SU-DHL-6 (cell line): ENCODE measurements around the gene EMC9.

Experiments used
- H2AFZ ChIP-seq: fragments of 200-600 bp; sonication (generic); 2 replicates; pipeline ENCODE4 v1.6.1; 2014; ENCODE audit warnings: low read depth, mild to moderate bottlenecking, moderate library complexity, mixed read lengths, antibody characterized with exemption, low read length; ENCODE audit not compliant: severe bottlenecking
- H3F3A ChIP-seq: fragments of 200-600 bp; shearing (Covaris generic); 2 replicates; pipeline ENCODE4 v1.6.0; 2016; ENCODE audit warnings: antibody characterized with exemption, mild to moderate bottlenecking; ENCODE audit not compliant: insufficient read depth
- H3K27ac ChIP-seq: fragments of 200-600 bp; sonication (generic); 2 replicates; pipeline ENCODE4 v1.5.1; 2016; ENCODE audit warnings: low read depth, mild to moderate bottlenecking, low read length, moderate library complexity, mixed read lengths
- H3K27me3 ChIP-seq: fragments of 200-600 bp; sonication (generic), shearing (Covaris generic); 2 replicates; pipeline ENCODE4 v1.6.0; 2014; ENCODE audit warnings: mild to moderate bottlenecking, low read length
- H3K36me3 ChIP-seq: fragments of 200-600 bp; sonication (generic); 2 replicates; pipeline ENCODE4 v1.6.1; 2014; ENCODE audit warnings: mild to moderate bottlenecking, low read length, mixed read lengths
- H3K4me2 ChIP-seq: fragments of 300-600, 200-600 bp; shearing (Covaris generic), sonication (generic); 2 replicates; pipeline ENCODE4 v1.6.0; 2014; ENCODE audit warnings: low read length, low read depth, mild to moderate bottlenecking; ENCODE audit not compliant: poor library complexity, severe bottlenecking
- H3K4me3 ChIP-seq: fragments of 200-600 bp; sonication (generic); 2 replicates; pipeline ENCODE4 v1.5.1; 2014; ENCODE audit warnings: antibody characterized with exemption, low read length, mild to moderate bottlenecking, mixed read lengths; ENCODE audit not compliant: insufficient read depth, poor library complexity, severe bottlenecking
- H3K79me2 ChIP-seq: fragments of 200-600 bp; sonication (generic); 2 replicates; pipeline ENCODE4 v1.6.1; 2014; ENCODE audit warnings: mild to moderate bottlenecking, low read length, moderate library complexity; ENCODE audit not compliant: insufficient read depth
- H3K9ac ChIP-seq: fragments of 200-600 bp; sonication (generic); 2 replicates; pipeline ENCODE4 v1.7.0; 2014; ENCODE audit warnings: mild to moderate bottlenecking, low read length
- H3K9me2 ChIP-seq: fragments of 200-600 bp; sonication (generic); replicated peaks from 2 replicates; pipeline ENCODE4 v1.6.1; 2014; ENCODE audit warnings: low read length; ENCODE audit not compliant: insufficient read depth
- H3K9me3 ChIP-seq: fragments of 200-600 bp; sonication (generic); 2 replicates; pipeline ENCODE4 v1.6.1; 2014; ENCODE audit warnings: low read length, mixed read lengths; ENCODE audit not compliant: insufficient read depth
- H4K20me1 ChIP-seq: fragments of 200-600 bp; sonication (generic); 2 replicates; pipeline ENCODE4 v1.6.1; 2014; ENCODE audit warnings: low read depth, mild to moderate bottlenecking, antibody characterized with exemption, low read length, moderate library complexity, mixed read lengths
- EZH2phosphoT487 ChIP-seq: fragments of 200-600 bp; sonication (generic), shearing (Covaris generic); conservative IDR thresholded peaks from 2 replicates; pipeline ENCODE4 v1.6.1; 2018; ENCODE audit warnings: mild to moderate bottlenecking, antibody characterized with exemption, low read length, moderate library complexity, mixed read lengths
- TF ChIP-seq, protein P1 (sequence below): fragments of 200-600 bp; sonication (generic); IDR thresholded peaks from one replicate; pipeline ENCODE4 v1.5.1; 2017; ENCODE audit warnings: antibody characterized with exemption, mild to moderate bottlenecking, low read length, moderate library complexity; ENCODE audit not compliant: insufficient read depth, poor library complexity, severe bottlenecking

The EMC9 gene

GRCh38 chr14:24162093-24162492 is 20.7 kb upstream of the EMC9 start:
- H3F3A ChIP-seq = 0 out of 2 replicates have a peak, but pooled peaks cover 3% of the 10 kb centered on the region
- H3K9me3 ChIP-seq = no peaks in the 10 kb centered on the region
- H3K27ac ChIP-seq = peak overlapping the region; percentile 80
- H3K27me3 ChIP-seq = no peaks in the 10 kb centered on the region
- no peak for TF ChIP-seq EZH2phosphoT487
- TF ChIP-seq, protein P1, sequence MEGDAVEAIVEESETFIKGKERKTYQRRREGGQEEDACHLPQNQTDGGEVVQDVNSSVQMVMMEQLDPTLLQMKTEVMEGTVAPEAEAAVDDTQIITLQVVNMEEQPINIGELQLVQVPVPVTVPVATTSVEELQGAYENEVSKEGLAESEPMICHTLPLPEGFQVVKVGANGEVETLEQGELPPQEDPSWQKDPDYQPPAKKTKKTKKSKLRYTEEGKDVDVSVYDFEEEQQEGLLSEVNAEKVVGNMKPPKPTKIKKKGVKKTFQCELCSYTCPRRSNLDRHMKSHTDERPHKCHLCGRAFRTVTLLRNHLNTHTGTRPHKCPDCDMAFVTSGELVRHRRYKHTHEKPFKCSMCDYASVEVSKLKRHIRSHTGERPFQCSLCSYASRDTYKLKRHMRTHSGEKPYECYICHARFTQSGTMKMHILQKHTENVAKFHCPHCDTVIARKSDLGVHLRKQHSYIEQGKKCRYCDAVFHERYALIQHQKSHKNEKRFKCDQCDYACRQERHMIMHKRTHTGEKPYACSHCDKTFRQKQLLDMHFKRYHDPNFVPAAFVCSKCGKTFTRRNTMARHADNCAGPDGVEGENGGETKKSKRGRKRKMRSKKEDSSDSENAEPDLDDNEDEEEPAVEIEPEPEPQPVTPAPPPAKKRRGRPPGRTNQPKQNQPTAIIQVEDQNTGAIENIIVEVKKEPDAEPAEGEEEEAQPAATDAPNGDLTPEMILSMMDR = no peak
- no peaks in the 10 kb centered on the region for H3K36me3 ChIP-seq
- H3K9me2 ChIP-seq = no peaks in the 10 kb centered on the region
- H3K4me3 ChIP-seq = peak overlapping the region; percentile 58
- no peak overlapping the region for H2AFZ ChIP-seq
- H3K4me2 ChIP-seq = peak overlapping the region; percentile 97
- no peaks in the 10 kb centered on the region for H4K20me1 ChIP-seq
- H3K9ac ChIP-seq = peak overlapping the region; percentile 74
- peaks cover 10% of the 10 kb centered on the region; the same call in 1 of the 2 replicates for H3K79me2 ChIP-seq

DNA sequence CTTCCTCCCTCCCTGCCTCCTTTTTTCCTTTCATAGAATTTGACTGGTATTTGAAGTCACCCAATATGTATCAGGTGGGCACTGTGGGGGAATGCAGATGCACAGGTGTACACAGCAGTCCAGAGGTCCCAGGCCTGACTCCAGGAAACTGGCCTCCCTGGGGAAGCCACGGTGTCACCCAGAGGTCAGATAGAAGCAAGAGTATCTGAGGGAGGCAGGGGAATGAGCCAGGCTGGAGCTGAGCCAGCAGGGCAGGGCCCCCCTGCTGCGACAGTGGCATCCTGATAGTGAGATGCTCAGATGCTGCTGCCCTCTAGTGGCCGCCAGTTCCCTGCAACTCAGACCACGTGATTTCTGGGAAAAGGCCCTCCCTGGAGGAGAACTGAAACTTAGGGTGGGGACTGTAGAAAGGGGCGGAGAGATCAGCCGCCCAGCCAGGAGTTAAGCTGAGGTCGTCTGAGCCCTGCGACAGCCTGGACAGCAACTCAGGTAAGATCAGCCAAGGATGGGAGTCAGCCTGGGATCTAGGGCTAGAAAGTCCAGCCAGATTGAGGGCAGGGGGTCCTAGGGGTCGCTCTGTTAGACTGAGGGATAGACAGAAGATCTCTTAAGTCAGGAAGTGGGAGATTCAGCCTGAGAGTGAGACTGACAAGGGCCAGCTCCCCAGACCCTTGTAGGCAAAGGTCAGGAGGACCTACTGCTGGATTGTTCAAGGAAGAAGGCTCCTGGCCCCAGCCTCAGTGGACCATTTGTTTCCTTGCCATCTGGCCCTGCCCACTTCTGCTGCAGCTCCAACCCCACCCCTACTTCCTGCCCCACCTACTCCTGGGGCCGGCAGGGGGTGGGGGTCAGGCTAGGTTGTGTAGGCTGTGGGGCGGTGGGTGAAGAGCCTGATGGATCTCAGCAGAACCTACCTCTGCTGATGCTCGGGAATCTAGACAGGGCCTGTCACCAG is 19.7 kb upstream of the EMC9 start, which contains the start of gene IRF9:
TSS of gene IRF9 (plus strand) at position 416 of the 955 bp plus-strand sequence. CDS start 880 bp downstream, outside the sequence.
- H3K36me3 ChIP-seq = no peaks in the 10 kb centered on the region
- no peaks in the 10 kb centered on the region for H3K9me2 ChIP-seq
- H3K4me2 ChIP-seq = peak within 1 kb of the TSS; percentile 97
- TF ChIP-seq, protein P1 = peak; percentile 90
- no peak for TF ChIP-seq EZH2phosphoT487
- H3K4me3 ChIP-seq = peak within 1 kb of the TSS; percentile 58
- H3K79me2 ChIP-seq = peaks cover 10% of the 10 kb centered on the region; the same call in 1 of the 2 replicates
- peak within 1 kb of the TSS; percentile 74 for H3K9ac ChIP-seq
- no peaks in the 10 kb centered on the region for H3K27me3 ChIP-seq
- H4K20me1 ChIP-seq = no peaks in the 10 kb centered on the region
- 0 out of 2 replicates have a peak, but pooled peaks cover 3% of the 10 kb centered on the region for H3F3A ChIP-seq
- H3K9me3 ChIP-seq = no peaks in the 10 kb centered on the region
- H2AFZ ChIP-seq = no peak within 1 kb of the TSS
- H3K27ac ChIP-seq = peak within 1 kb of the TSS; percentile 80

DNA sequence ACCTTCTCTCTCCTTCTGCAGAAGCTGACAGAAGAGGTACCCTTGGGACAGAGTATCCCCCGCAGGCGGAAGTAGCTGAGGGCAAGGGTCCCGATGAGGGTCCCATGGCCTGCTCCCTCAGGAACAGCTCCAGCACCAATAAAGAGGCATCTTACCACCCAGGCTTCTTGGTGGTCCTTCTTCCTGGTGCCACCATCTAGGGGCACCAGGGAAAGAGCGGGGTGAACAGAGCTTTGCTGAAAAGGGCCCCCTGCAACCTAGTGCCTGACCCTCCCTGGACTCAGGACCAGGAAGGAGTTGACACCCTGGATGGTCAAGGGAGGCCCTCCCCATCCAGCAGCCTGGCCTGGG is 19.1 kb upstream of the EMC9 start:
- no peak overlapping the region for H2AFZ ChIP-seq
- H3K9me3 ChIP-seq = no peaks in the 10 kb centered on the region
- H3K4me3 ChIP-seq = no peak overlapping the region
- peak overlapping the region; percentile 74; the same call in 1 of the 2 replicates for H3K9ac ChIP-seq
- H3K27me3 ChIP-seq = no peaks in the 10 kb centered on the region
- H3K79me2 ChIP-seq = peaks cover 10% of the 10 kb centered on the region; the same call in 1 of the 2 replicates
- no peaks in the 10 kb centered on the region for H3K36me3 ChIP-seq
- no peaks in the 10 kb centered on the region for H3K9me2 ChIP-seq
- no peaks in the 10 kb centered on the region for H4K20me1 ChIP-seq
- no peak for TF ChIP-seq EZH2phosphoT487
- TF ChIP-seq, protein P1 = no peak
- H3K4me2 ChIP-seq = no peak overlapping the region
- 0 out of 2 replicates have a peak, but pooled peaks cover 3% of the 10 kb centered on the region for H3F3A ChIP-seq
- H3K27ac ChIP-seq = peak overlapping the region; percentile 32; the same call in 1 of the 2 replicates
